GM23338 (cell line): ENCODE results near the gene PPP6R2. TPM values are rescaled to one million over a fixed set of nuclear protein-coding genes. Genes with fewer than 3 reads are reported as not detected.

Experiments
- ATAC-seq: fragments of 200-7000 bp; cut with Tn5 transposase; 3 replicates; pipeline ENCODE4 v1.9.1; 2020
- DNase-seq: peaks from one replicate; pipeline ENCODE4 v3.0.0-alpha.2; 2015; ENCODE audit warnings: low spot score
- H2AFZ ChIP-seq: fragments of 200-600 bp; sonication (generic); 2 replicates; pipeline ENCODE4 v1.8.0; 2016; ENCODE audit warnings: antibody characterized with exemption, mild to moderate bottlenecking, moderate library complexity
- H3F3A ChIP-seq: fragments of 200-600 bp; sonication (generic); replicated peaks from 2 replicates; pipeline ENCODE4 v1.8.0; 2017; ENCODE audit warnings: antibody characterized with exemption, mixed run types, low read depth
- H3K27ac ChIP-seq: fragments of 200-600 bp; sonication (generic); 2 replicates; pipeline ENCODE4 v1.6.1; 2016; ENCODE audit warnings: low read depth
- H3K27me3 ChIP-seq: fragments of 200-600 bp; sonication (generic); 2 replicates; pipeline ENCODE4 v1.8.0; 2016; ENCODE audit warnings: mild to moderate bottlenecking, mixed run types, moderate library complexity; ENCODE audit not compliant: insufficient read depth
- H3K36me3 ChIP-seq: fragments of 200-600 bp; sonication (generic); 2 replicates; pipeline ENCODE4 v1.8.0; 2016; ENCODE audit warnings: mild to moderate bottlenecking; ENCODE audit not compliant: insufficient read depth
- H3K4me1 ChIP-seq: fragments of 200-600 bp; sonication (generic); 2 replicates; pipeline ENCODE4 v1.8.0; 2016; ENCODE audit warnings: mild to moderate bottlenecking, moderate library complexity; ENCODE audit not compliant: insufficient read depth
- H3K4me2 ChIP-seq: fragments of 200-600 bp; sonication (generic); 2 replicates; pipeline ENCODE4 v1.7.1; 2017; ENCODE audit warnings: mixed run types
- H3K4me3 ChIP-seq: fragments of 200-600 bp; sonication (generic); 2 replicates; pipeline ENCODE4 v1.6.1; 2016; ENCODE audit warnings: mixed run types
- H3K79me2 ChIP-seq: fragments of 200-600 bp; sonication (generic); replicated peaks from 2 replicates; pipeline ENCODE4 v1.8.0; 2017; ENCODE audit warnings: mild to moderate bottlenecking; ENCODE audit not compliant: insufficient read depth
- H3K9me2 ChIP-seq: fragments of 200-600 bp; sonication (generic); 2 replicates; pipeline ENCODE4 v1.8.0; 2017; ENCODE audit not compliant: insufficient read depth
- H4K20me1 ChIP-seq: fragments of 200-600 bp; sonication (generic); replicated peaks from 2 replicates; pipeline ENCODE4 v1.8.0; 2017; ENCODE audit warnings: mild to moderate bottlenecking; ENCODE audit not compliant: insufficient read depth
- H3K27ac Mint-ChIP-seq: 2 replicates; pipeline ENCODE4 v1.8.0; 2020; ENCODE audit warnings: inconsistent platforms, mild to moderate bottlenecking, moderate library complexity, mixed read lengths
- H3K27me3 Mint-ChIP-seq: 3 replicates; pipeline ENCODE4 v1.8.0; 2022; ENCODE audit warnings: low read depth, mild to moderate bottlenecking, moderate library complexity, mixed read lengths, inconsistent platforms; ENCODE audit not compliant: insufficient read depth, poor library complexity
- H3K36me3 Mint-ChIP-seq: 3 replicates; pipeline ENCODE4 v1.8.0; 2021; ENCODE audit warnings: low read depth, mild to moderate bottlenecking, inconsistent platforms, moderate library complexity, mixed read lengths
- H3K4me1 Mint-ChIP-seq: 3 replicates; pipeline ENCODE4 v1.8.0; 2020; ENCODE audit warnings: mild to moderate bottlenecking, inconsistent platforms, mixed read lengths
- H3K4me3 Mint-ChIP-seq: 3 replicates; pipeline ENCODE4 v1.8.0; 2021; ENCODE audit warnings: moderate library complexity, mild to moderate bottlenecking, inconsistent platforms, mixed read lengths
- H3K9me3 Mint-ChIP-seq: 3 replicates; pipeline ENCODE4 v1.8.0; 2020; ENCODE audit warnings: moderate library complexity, mild to moderate bottlenecking, inconsistent platforms, mixed read lengths
- CREB1 ChIP-seq: fragments of 250-450 bp; sonication (Bioruptor Pico); IDR thresholded peaks from 2 replicates; pipeline ENCODE4 v1.5.0; 2020; ENCODE audit warnings: low read depth, mild to moderate bottlenecking, moderate library complexity
- EZH2 ChIP-seq: fragments of 200-600 bp; sonication (generic); IDR thresholded peaks from one replicate; pipeline ENCODE4 v1.8.0; 2017; ENCODE audit warnings: antibody characterized with exemption, mild to moderate bottlenecking, low read depth; ENCODE audit not compliant: unreplicated experiment
- EZH2phosphoT487 ChIP-seq: fragments of 200-600 bp; sonication (generic); IDR thresholded peaks from one replicate; pipeline ENCODE4 v1.8.1; 2018; ENCODE audit warnings: antibody characterized with exemption; ENCODE audit not compliant: unreplicated experiment
- JUNB ChIP-seq: IDR thresholded peaks from one replicate; pipeline ENCODE4 v1.6.1; 2016; ENCODE audit warnings: antibody characterized with exemption; ENCODE audit not compliant: unreplicated experiment
- NANOG ChIP-seq: IDR thresholded peaks from 2 replicates; pipeline ENCODE4 v1.6.1; 2016; ENCODE audit warnings: antibody characterized with exemption, borderline replicate concordance
- POLR2AphosphoS5 ChIP-seq: IDR thresholded peaks from 2 replicates; pipeline ENCODE4 v1.6.1; 2016; ENCODE audit warnings: antibody characterized with exemption, low read depth
- STAT1 ChIP-seq: IDR thresholded peaks from one replicate; pipeline ENCODE4 v1.6.1; 2016; ENCODE audit warnings: antibody characterized with exemption; ENCODE audit not compliant: unreplicated experiment
- ZNF114 ChIP-seq: fragments of 250-450 bp; sonication (Bioruptor Pico); IDR thresholded peaks from 2 replicates; pipeline ENCODE4 v1.5.0; 2020; ENCODE audit warnings: mild to moderate bottlenecking, moderate library complexity
- ZNF331 ChIP-seq: fragments of 250-450 bp; sonication (Bioruptor Pico); IDR thresholded peaks from 2 replicates; pipeline ENCODE4 v1.5.0; 2020; ENCODE audit warnings: low read depth, mild to moderate bottlenecking, moderate library complexity
- polyA plus RNA-seq: library from polyadenylated mRNA; unstranded; fragments of >200 nt; fragmentation: Nextera tagmentation; extraction: Ambion mirVana; gene quantifications from 2 replicates; pipeline ENCODE4 v1.2.1, GENCODE V29; 2016
- total RNA-seq: library from RNA; depleted of rRNA; stranded (reverse); fragments of >200 nt; shearing (Covaris generic); gene quantifications from 2 replicates; pipeline ENCODE4 v1.2.3, GENCODE V29; 2014
- TF ChIP-seq, protein P1 (sequence below): fragments of 250-450 bp; sonication (Bioruptor Pico); IDR thresholded peaks from 2 replicates; pipeline ENCODE4 v1.5.0; 2020; ENCODE audit warnings: mild to moderate bottlenecking, moderate library complexity
- TF ChIP-seq, protein P2 (sequence below), 2 experiments: fragments of 200-600 bp in 1 of 2; sonication (generic) in 1 of 2; conservative IDR thresholded peaks; 2 replicates each; pipeline versions ENCODE4 v1.5.1 to v1.6.1; 2016 to 2017; ENCODE audit warnings: antibody characterized with exemption in 2 of 2, low read depth in 2 of 2, mild to moderate bottlenecking in 2 of 2, moderate library complexity in 1 of 2
- TF ChIP-seq, protein P3 (sequence below): IDR thresholded peaks from 2 replicates; pipeline ENCODE4 v1.6.1; 2016; ENCODE audit warnings: antibody characterized with exemption
- TF ChIP-seq, protein P4 (sequence below): IDR thresholded peaks from one replicate; pipeline ENCODE4 v1.6.1; 2018; ENCODE audit warnings: antibody characterized with exemption; ENCODE audit not compliant: unreplicated experiment

The PPP6R2 gene
- total and polyA plus RNA-seq, 2 experiments from 2014 or later: 11.9 to 45.8 TPM

DNA sequence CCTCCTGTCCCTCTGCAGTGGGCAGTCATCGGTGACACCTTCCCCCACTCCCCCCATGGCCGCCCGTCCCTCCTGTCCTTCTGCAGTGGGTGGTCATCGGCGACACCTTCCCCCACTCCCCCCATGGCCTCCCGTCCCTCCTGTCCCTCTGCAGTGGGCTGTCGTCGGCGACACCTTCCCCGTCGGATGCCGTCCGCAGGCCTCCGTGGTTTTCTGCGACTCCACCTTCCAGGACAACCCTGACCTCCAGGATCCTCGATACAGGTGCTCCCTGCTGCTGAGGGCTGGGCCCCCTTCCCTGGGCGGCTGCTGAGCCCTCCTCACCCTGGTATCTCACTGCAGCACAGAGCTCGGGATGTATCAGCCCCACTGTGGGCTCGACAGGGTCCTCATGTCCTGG lies 145.8 kb downstream of the PPP6R2 start:
- Mint-ChIP-seq H3K27ac (no peak overlapping the region), H3K27me3 (peaks cover 12% of the 10 kb centered on the region), H3K4me1 (peaks cover 3% of the 10 kb centered on the region; the same call in 1 of the 3 replicates), H3K4me3 (no peak overlapping the region), H3K36me3 (no peaks in the 10 kb centered on the region), H3K9me3 (no peaks in the 10 kb centered on the region)
- H2AFZ ChIP-seq: no peak overlapping the region
- H3K79me2 ChIP-seq: no peaks in the 10 kb centered on the region
- H3K4me3 ChIP-seq: no peak overlapping the region
- H3F3A ChIP-seq: no peaks in the 10 kb centered on the region
- H3K27me3 ChIP-seq: no peaks in the 10 kb centered on the region
- H3K27ac ChIP-seq: no peak overlapping the region
- H3K36me3 ChIP-seq: no peaks in the 10 kb centered on the region
- no peaks in the 10 kb centered on the region for H3K9me2 ChIP-seq
- ATAC-seq: no peak
- no peak overlapping the region for H3K4me2 ChIP-seq
- no peak for DNase-seq
- TF ChIP-seq, protein P1, sequence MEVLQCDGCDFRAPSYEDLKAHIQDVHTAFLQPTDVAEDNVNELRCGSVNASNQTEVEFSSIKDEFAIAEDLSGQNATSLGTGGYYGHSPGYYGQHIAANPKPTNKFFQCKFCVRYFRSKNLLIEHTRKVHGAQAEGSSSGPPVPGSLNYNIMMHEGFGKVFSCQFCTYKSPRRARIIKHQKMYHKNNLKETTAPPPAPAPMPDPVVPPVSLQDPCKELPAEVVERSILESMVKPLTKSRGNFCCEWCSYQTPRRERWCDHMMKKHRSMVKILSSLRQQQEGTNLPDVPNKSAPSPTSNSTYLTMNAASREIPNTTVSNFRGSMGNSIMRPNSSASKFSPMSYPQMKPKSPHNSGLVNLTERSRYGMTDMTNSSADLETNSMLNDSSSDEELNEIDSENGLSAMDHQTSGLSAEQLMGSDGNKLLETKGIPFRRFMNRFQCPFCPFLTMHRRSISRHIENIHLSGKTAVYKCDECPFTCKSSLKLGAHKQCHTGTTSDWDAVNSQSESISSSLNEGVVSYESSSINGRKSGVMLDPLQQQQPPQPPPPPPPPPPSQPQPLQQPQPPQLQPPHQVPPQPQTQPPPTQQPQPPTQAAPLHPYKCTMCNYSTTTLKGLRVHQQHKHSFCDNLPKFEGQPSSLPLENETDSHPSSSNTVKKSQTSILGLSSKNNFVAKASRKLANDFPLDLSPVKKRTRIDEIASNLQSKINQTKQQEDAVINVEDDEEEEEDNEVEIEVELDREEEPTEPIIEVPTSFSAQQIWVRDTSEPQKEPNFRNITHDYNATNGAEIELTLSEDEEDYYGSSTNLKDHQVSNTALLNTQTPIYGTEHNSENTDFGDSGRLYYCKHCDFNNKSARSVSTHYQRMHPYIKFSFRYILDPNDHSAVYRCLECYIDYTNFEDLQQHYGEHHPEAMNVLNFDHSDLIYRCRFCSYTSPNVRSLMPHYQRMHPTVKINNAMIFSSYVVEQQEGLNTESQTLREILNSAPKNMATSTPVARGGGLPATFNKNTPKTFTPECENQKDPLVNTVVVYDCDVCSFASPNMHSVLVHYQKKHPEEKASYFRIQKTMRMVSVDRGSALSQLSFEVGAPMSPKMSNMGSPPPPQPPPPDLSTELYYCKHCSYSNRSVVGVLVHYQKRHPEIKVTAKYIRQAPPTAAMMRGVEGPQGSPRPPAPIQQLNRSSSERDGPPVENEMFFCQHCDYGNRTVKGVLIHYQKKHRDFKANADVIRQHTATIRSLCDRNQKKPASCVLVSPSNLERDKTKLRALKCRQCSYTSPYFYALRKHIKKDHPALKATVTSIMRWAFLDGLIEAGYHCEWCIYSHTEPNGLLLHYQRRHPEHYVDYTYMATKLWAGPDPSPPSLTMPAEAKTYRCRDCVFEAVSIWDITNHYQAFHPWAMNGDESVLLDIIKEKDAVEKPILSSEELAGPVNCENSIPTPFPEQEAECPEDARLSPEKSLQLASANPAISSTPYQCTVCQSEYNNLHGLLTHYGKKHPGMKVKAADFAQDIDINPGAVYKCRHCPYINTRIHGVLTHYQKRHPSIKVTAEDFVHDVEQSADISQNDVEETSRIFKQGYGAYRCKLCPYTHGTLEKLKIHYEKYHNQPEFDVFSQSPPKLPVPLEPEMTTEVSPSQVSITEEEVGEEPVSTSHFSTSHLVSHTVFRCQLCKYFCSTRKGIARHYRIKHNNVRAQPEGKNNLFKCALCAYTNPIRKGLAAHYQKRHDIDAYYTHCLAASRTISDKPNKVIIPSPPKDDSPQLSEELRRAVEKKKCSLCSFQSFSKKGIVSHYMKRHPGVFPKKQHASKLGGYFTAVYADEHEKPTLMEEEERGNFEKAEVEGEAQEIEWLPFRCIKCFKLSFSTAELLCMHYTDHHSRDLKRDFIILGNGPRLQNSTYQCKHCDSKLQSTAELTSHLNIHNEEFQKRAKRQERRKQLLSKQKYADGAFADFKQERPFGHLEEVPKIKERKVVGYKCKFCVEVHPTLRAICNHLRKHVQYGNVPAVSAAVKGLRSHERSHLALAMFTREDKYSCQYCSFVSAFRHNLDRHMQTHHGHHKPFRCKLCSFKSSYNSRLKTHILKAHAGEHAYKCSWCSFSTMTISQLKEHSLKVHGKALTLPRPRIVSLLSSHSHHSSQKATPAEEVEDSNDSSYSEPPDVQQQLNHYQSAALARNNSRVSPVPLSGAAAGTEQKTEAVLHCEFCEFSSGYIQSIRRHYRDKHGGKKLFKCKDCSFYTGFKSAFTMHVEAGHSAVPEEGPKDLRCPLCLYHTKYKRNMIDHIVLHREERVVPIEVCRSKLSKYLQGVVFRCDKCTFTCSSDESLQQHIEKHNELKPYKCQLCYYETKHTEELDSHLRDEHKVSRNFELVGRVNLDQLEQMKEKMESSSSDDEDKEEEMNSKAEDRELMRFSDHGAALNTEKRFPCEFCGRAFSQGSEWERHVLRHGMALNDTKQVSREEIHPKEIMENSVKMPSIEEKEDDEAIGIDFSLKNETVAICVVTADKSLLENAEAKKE (CRISPR knock-in tag): no peak
- TF ChIP-seq CREB1 (CRISPR knock-in tag) (no peak), POLR2AphosphoS5 (no peak), EZH2phosphoT487 (no peak), STAT1 (no peak), ZNF114 (CRISPR knock-in tag) (no peak), NANOG (no peak), EZH2 (no peak), JUNB (no peak), ZNF331 (no peak)
- TF ChIP-seq, protein P2, sequence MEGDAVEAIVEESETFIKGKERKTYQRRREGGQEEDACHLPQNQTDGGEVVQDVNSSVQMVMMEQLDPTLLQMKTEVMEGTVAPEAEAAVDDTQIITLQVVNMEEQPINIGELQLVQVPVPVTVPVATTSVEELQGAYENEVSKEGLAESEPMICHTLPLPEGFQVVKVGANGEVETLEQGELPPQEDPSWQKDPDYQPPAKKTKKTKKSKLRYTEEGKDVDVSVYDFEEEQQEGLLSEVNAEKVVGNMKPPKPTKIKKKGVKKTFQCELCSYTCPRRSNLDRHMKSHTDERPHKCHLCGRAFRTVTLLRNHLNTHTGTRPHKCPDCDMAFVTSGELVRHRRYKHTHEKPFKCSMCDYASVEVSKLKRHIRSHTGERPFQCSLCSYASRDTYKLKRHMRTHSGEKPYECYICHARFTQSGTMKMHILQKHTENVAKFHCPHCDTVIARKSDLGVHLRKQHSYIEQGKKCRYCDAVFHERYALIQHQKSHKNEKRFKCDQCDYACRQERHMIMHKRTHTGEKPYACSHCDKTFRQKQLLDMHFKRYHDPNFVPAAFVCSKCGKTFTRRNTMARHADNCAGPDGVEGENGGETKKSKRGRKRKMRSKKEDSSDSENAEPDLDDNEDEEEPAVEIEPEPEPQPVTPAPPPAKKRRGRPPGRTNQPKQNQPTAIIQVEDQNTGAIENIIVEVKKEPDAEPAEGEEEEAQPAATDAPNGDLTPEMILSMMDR (conservative IDR thresholded peaks at IDR 0.05; ENCODE audit: low read depth in 2 of 2): no peak
- TF ChIP-seq, protein P3, sequence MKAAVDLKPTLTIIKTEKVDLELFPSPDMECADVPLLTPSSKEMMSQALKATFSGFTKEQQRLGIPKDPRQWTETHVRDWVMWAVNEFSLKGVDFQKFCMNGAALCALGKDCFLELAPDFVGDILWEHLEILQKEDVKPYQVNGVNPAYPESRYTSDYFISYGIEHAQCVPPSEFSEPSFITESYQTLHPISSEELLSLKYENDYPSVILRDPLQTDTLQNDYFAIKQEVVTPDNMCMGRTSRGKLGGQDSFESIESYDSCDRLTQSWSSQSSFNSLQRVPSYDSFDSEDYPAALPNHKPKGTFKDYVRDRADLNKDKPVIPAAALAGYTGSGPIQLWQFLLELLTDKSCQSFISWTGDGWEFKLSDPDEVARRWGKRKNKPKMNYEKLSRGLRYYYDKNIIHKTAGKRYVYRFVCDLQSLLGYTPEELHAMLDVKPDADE: no peak
- TF ChIP-seq, protein P4, sequence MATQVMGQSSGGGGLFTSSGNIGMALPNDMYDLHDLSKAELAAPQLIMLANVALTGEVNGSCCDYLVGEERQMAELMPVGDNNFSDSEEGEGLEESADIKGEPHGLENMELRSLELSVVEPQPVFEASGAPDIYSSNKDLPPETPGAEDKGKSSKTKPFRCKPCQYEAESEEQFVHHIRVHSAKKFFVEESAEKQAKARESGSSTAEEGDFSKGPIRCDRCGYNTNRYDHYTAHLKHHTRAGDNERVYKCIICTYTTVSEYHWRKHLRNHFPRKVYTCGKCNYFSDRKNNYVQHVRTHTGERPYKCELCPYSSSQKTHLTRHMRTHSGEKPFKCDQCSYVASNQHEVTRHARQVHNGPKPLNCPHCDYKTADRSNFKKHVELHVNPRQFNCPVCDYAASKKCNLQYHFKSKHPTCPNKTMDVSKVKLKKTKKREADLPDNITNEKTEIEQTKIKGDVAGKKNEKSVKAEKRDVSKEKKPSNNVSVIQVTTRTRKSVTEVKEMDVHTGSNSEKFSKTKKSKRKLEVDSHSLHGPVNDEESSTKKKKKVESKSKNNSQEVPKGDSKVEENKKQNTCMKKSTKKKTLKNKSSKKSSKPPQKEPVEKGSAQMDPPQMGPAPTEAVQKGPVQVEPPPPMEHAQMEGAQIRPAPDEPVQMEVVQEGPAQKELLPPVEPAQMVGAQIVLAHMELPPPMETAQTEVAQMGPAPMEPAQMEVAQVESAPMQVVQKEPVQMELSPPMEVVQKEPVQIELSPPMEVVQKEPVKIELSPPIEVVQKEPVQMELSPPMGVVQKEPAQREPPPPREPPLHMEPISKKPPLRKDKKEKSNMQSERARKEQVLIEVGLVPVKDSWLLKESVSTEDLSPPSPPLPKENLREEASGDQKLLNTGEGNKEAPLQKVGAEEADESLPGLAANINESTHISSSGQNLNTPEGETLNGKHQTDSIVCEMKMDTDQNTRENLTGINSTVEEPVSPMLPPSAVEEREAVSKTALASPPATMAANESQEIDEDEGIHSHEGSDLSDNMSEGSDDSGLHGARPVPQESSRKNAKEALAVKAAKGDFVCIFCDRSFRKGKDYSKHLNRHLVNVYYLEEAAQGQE: no peak
- no peaks in the 10 kb centered on the region for H4K20me1 ChIP-seq
- no peaks in the 10 kb centered on the region for H3K4me1 ChIP-seq
